ENCODE data around the gene FBLL1.

DNA sequence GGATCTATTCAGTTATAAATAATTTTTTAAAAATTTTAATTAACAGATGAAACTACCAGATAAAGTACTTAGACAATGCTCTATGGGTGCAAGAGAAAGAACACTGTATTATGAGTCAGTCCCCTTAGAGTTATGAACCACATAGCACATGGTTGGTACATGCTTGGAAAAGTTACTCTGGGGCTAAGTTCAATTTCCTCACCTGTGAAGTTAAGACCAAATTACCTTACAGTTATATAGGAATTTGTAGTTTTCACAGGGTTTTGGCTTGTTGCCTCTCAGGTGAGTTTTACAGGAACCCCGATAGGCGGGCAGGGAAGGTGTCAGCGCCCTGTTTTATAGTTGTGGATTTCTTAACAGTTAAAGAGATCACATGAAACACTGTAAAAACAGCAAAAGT is 48.9 kb downstream of the FBLL1 start:
- no peak for TF ChIP-seq EZH2 (IDR thresholded peaks at IDR 0.05; ENCODE audit: borderline replicate concordance, low read depth, low read length, poor library complexity, severe bottlenecking)
- TF ChIP-seq, protein P1, sequence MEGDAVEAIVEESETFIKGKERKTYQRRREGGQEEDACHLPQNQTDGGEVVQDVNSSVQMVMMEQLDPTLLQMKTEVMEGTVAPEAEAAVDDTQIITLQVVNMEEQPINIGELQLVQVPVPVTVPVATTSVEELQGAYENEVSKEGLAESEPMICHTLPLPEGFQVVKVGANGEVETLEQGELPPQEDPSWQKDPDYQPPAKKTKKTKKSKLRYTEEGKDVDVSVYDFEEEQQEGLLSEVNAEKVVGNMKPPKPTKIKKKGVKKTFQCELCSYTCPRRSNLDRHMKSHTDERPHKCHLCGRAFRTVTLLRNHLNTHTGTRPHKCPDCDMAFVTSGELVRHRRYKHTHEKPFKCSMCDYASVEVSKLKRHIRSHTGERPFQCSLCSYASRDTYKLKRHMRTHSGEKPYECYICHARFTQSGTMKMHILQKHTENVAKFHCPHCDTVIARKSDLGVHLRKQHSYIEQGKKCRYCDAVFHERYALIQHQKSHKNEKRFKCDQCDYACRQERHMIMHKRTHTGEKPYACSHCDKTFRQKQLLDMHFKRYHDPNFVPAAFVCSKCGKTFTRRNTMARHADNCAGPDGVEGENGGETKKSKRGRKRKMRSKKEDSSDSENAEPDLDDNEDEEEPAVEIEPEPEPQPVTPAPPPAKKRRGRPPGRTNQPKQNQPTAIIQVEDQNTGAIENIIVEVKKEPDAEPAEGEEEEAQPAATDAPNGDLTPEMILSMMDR (conservative IDR thresholded peaks at IDR 0.05; ENCODE audit: low read depth, low read length), result no peak

All from A673 (cell line).